NAMALWA (cell line): ENCODE measurements around the gene PFKFB4.

ENCODE experiments used
- DNase-seq: peaks from one replicate; pipeline ENCODE4 v3.0.0-alpha.2; 2015; ENCODE audit warnings: low spot score

The PFKFB4 gene

GRCh38 chr3:48584836-48585235 lies 28.2 kb upstream of the PFKFB4 start:
- no peak for DNase-seq

DNA sequence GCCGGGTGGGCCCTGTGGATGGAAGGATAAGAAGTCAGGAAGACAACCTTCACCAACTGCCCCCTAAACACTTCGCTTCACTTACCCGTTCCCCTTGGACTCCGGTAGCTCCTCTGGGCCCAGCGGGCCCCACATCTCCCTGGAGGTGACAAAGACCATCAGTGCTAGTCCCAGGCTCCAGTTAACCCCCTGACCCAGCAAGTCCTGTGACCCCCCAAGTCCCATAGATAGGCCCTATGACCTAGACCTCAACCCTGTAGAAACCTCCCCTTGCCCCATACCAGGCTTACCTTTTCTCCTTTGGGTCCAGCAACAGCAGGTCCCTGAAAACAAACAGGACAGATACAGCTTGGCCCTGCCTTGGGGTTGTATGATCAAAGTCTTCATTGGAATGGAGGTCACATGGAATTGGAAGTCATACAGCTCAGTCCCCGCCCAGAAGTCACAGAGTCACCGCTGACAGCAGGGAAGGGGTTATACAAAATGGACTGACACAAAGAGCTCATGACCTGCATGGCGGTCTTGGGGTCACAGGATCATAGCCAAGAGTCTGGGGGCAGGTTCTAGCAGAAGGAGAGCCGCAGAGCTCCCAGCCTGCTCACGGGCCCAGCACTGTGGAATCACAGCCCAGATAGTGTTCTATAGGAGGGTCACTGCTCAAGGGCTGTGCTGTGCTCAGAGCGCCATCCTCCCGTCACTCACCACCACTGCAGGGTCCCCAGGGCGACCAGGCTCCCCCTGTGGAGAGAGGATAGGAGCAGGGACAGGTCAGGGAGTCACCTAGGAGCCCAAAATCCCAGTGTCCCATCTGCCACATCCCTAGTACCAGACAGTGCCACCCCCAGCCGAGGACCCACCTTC lies 25.2 kb upstream of the PFKFB4 start:
- DNase-seq: no peak

- no peak for DNase-seq
These were observed 20.0 kb upstream of the PFKFB4 start for GRCh38 chr3:48576647-48577046.

DNA sequence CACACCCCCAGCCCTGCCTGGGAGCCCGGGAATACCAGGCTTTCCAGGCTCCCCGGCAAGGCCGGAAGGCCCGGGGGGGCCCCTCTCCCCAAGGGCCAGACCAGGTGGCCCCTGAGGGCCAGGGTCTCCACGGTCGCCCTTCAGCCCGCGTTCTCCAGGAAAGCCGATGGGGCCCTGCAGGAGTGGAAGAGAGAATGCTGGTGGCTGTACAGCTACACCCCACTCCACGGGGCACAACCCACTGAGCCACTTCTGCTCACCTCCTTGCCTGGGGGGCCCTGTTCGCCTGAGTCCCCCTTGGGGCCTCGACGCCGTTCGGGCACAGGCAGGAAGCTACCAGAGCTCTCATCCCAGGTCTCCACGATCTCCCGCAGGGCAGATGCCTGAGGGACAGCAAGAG lies 18.8 kb upstream of the PFKFB4 start:
- DNase-seq: no peak

DNA sequence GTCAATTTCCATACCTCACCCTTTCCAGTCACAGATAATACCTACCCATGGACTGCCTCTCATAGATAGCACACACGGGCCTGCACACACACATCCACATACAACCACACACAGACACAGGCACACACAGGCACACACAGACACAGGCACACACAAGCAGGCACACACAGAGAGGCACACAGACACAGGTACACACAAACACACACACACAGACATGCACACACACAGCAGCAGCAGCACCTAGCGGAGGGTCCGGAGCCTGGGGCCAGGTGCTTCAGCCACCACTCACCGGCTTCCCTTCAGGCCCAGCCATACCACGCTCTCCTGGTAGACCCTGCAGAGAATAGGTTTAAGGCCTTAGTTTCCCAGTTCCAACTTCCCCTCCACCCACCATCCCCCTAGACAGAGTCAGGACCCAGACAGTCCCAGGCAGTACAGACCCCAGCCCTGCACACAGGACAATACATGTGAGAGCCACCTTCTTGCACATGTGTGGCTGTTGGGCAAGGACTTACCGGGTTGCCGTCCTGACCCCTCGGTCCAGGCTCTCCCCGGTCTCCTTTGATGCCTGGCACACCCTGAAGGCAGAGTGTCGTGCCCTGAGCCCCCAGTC lies 17.5 kb upstream of the PFKFB4 start:
- no peak for DNase-seq

DNA sequence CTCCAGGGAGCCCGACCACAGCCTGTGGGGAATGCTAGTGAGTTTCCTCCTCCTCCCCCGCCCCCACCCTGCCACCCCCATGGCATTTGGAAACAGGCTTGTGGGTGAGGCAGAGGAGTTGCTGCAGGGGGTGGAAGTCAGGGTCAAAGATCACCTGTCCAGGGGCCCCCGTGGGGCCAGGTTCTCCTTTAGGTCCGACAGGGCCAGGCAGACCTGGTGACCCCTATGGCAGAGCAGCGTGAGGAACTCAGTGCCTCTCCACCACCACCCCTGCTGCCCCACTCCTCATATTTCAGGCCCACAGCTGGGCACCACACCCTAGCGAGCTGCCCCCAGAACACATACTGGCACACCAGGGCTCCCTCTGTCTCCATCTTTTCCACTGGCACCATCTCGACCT lies 15.9 kb upstream of the PFKFB4 start:
- DNase-seq: no peak

DNA sequence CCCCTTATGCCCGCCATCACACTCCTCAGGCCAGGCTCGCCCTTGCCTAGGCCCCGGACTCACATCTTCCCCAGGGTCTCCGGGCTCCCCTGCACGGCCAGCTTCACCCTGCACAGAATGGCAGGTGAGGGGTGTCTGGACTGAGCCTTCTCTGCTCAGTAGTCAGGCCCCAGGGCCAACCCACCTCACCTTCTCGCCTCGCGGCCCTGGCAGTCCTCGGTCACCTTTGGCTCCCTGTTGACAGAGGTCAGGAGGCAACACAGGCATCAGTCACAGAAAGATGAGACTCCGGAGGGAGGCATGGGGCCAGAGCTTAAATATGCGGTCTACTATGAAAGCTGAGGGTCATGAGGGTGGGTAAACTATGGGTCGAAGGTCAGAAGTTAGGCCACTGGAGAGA lies 15.3 kb upstream of the PFKFB4 start:
- DNase-seq: no peak

DNA sequence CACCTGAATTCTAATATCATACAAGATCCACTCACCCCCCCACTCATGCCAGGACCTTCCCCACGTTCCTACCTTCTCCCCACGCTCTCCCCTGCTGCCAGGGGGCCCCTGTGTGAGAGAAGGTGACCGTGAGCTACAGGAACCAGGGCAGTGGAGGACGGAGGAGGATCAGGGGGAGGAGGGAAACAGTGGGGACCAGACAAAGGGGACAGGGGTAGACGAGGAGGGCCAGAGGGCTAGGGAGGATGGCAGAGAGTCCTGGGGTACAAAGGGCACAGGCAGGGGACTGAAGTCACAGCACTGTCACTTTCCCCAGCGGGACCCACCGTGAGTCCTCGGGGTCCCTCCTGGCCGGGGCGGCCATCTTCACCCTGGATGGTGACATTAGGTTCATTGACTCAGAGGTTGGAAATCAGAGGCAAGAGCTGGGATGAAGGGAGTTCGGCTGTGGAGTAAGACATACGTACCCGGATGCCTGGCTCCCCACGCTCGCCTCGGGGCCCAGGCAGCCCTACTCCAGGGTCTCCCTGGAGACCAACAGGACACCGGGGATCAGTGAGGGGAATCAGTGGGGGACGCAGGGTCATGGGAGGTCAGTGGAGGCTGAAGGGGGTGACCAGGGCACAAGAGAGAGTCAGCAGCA lies 13.3 kb upstream of the PFKFB4 start:
- no peak for DNase-seq

- no peak for DNase-seq
These were observed 12.8 kb upstream of the PFKFB4 start for GRCh38 chr3:48569400-48569799.

DNA sequence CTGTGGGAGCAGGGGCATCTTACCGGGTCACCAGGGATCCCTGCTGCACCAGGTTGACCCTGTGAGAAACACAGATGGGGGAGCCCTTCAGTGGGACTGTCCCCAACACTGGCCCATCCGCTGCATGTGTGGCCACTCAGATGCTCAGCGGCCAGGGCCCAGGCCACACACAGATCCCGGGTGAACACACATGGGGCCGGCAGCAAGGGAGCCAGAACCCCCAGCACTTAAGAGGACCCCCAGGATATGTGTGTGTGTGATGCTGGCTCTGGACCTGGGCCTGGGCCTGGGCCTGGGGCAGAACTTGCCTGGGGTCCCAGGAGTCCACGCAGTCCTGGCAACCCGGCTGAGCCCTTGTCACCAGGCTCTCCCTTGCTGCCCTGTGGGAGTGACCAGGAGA lies 11.9 kb upstream of the PFKFB4 start:
- no peak for DNase-seq

DNA sequence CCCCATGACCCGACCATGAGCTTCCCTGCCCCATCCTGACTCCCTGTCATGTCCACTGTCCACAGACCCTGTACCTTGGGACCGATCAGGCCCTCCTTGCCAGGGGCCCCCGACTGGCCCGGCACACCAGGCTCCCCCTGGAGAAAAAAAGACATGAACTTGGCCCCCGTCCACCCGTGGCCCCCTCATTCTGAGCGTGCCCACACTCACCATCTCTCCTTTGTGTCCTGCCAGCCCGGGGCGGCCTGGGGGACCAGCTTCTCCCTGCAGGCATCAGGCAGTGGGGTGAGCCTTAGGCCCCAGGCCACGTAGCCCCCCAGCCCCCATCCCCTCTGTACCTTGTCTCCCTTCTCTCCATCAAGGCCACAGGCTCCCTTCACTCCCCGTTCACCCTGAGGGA lies 10.9 kb upstream of the PFKFB4 start:
- DNase-seq: no peak

GRCh38 chr3:48567090-48567489 lies 10.5 kb upstream of the PFKFB4 start:
- no peak for DNase-seq

DNA sequence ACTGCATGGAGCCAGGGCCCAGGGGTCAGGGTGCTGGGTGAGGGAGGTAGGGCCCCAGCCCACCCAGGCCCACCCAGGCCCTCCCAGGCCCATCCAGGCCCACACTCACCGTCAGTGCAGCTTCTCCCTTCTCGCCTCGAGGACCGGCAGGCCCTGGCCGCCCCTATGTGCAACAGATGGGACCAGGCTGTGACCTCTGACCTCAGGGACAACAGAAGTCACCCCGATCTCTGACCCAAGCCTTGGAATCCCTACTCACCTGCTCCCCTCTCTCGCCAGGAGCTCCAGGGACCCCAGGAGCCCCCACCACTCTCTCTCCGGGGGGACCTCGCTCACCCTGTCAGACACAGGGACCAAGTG lies 9.8 kb upstream of the PFKFB4 start:
- DNase-seq: no peak

DNA sequence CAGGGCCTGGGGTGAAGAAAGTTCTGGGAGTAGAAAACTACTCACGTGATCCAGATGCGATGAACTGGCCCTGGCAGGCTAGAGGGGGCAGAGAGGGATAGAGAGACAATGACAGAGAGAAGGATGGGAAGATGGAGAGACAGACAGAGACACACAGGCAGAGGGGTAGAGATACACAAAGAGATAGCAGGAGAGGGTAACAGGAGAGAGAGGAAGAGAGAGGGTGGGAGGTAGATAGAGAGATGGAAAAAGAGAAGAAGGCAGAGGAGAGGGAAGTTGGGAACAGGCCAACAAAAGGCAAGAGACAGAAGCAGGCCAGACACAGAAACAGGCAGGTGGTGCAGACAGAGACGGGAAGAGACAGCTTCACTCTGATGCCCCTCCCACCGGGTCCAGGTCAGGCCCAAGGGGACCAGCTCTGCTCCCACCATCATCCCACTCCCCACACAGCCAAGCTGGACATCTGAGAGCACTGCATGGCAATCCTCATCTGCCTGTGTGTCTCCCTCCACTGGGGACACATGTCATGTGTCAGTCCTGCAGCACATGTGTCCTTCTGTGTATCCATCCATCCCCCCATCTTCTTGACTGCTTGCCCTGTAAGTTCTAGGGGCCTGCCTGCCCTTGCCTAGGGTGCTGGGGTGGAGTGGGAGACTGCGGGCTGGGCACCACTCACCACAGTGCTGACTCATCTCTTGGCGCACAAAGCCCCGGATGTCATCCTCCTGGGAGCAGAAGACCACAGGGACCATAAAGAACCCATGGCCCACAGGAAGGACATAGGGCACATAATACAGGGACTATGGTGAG lies 9.2 kb upstream of the PFKFB4 start:
- no peak for DNase-seq

GRCh38 chr3:48565186-48565585 lies 8.6 kb upstream of the PFKFB4 start:
- no peak for DNase-seq

- DNase-seq: no peak
These were observed 8.1 kb upstream of the PFKFB4 start for GRCh38 chr3:48564667-48565066.

DNA sequence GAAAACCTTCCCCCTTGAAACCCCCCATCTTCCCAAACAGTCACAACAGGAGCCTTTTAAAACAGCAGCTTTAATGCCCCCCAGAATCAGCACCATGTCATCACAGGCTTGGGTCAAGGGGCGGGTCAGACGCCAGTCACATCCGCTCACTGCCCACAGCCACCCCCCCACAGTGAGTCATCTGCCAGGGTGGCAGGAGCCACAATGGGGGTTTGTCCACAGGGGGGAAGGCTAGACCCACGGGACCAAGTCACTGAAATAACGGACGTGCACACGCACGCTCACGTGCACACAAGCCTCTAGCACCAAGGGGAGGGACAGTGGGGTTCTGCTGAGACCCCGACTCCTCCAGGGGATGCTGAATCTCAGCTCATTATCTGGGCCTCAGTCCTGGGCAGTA lies 7.4 kb upstream of the PFKFB4 start:
- DNase-seq: no peak

DNA sequence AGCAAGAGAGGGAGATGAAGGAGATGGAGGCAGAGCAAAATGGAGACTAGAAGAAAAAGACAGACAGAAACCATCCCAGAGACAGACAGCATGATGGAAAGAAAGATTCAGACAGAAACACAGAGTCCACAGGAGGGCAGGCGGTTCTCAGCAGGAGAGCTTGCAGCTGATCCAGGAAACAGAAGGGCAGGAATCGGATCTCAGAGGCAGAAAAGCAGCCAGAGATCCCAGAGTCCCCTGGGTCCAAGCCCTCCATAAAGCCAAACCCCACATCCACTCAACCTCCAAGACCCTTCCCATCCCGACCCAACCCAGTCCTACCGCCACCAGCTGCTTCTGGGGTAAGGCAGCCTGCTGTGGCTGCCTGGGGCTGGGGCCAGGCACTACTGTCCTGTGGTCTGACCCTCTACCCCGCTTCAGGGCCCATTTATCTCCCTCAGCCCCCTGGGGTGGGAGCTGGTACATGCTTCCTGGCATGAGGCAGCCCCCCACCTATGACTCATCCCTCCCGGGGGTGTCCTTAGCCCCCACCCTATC lies 6.8 kb upstream of the PFKFB4 start, which contains the start of gene UCN2:
Gene UCN2 (minus strand): TSS at position 400 of the 537 bp plus-strand sequence. CDS start 657 bp downstream, outside the sequence.
- no peak for DNase-seq

DNA sequence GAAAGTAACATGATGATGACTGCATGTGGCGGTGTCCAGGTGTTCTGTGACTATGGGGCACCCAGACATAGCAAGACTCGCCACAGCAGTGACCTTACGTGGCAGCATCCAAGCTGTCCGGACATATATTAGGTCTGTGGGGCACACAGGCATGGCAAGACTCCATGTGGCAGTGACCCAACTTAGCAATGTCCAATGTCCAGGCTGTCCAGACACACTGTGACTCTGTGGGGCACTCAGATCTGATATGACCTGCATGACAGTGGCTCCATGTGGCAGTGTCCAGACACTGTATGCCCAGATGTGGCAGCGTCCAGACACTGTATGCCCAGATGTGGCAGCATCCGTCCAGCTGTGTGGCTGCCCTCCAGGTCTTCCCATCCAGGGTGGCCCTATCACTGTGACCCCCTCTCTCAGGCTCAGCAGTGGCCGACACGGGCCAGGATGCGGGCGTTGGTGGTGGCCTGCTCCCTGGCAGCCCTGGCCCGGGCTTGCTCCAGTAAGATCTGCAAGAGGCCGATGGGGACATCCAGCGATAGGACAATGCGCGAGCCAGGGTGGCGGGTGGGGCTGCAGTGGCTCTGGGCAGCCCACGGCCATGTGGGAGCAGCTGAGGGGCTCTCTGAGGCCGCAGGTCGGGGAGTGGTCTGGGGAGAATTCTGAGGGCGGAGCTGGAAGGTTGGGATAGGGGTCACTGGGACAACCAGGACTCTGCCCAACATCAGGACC lies 5.9 kb upstream of the PFKFB4 start:
- DNase-seq: no peak

GRCh38 chr3:48561045-48561736 lies 4.6 kb upstream of the PFKFB4 start:
- DNase-seq: peak; percentile 40

- DNase-seq: no peak
These were observed 4.0 kb upstream of the PFKFB4 start for GRCh38 chr3:48560648-48561018.
